ENCODE measurements around the gene GCNT4.

GCNT4 gene

DNA sequence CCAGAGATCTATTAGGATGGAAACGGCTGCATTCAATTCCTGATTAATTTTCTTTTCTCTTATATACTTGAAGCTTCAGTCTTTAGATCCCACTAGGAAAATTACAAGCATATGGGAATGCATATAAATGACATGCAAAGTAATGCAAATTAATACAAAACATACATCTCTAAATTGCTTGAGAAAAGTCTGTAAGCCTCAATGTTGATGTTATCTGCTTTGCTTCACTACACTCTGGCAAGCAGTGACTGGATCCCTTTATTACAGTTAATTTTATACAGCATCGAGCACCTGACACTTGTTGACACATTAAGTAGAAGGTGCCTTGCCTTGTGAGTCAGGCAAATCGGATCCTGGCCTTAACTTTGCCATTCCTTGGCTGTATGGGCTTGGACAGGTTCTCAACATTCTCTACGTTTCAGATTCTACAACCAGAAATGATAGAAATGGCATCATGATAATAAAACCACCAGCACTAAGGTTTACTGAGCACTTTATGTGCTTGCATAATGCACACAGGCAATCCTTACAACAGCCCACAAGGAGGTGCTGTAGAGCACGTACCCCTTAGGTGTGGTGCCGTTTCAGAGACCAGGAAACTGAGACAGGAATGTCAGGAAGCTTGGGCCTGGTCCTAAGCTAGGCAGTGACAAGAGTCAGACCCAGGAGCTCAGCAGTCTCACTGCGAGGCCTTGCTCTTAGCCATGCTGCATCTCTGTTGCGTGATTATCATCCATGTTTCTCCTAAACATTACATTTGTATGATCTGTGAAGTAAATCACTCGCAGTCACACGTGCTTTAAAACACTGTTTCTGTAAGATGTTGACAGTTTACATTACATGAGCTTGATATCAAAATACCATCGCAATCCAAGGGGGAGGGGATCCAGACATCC lies 2.7 kb downstream of the GCNT4 start:
- no peak overlapping the region for H3K27ac ChIP-seq
- TF ChIP-seq ZFX (IDR thresholded peaks at IDR 0.05) = no peak
- TF ChIP-seq CTCF (conservative IDR thresholded peaks at IDR 0.05) = peak; percentile 92

GRCh38 chr5:75048457-75048953 lies 3.9 kb downstream of the GCNT4 start:
- H3K27ac ChIP-seq = no peak overlapping the region
- no peak for TF ChIP-seq ZFX (IDR thresholded peaks at IDR 0.05)

GRCh38 chr5:75047356-75047755 lies 5.0 kb downstream of the GCNT4 start:
- no peak for TF ChIP-seq CTCF (conservative IDR thresholded peaks at IDR 0.05)
- no peak for TF ChIP-seq ZFX (IDR thresholded peaks at IDR 0.05)

DNA sequence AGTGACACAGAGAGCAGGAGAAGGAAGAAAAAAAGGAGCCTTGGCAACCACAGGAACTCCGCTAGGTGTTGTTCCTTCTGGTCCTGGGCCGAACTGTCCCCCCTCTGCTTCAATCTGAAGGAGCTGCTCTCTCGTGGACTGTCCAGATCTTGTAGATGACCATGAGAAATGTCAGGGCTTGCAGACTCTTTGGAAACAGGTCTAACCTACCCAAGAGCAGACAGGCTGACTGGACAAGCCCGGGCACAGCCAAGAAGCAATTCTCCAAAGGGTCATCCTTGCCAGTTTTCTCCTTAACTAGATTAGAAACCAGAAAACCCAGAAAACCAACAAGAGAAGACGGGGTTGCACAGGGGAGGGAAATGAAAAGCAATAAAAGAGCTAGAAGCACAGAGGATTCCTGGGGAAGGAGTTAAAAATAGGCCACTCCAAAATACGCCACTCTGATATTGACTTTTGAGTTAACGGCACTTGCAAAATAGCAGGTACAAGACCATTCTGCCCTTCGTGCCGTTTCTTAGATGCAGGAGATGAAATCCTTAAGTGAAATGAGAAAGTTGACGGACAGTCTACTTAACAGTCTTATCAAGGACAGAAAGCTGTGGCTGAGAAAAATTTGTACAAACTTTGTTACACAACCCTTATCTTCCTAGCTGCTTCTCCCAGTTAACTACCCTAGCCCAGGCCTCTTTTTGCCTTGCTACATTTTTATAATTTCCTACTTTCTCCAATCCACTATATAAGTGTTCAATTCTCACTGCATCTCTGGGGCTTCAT lies 5.8 kb downstream of the GCNT4 start:
- H3K27ac ChIP-seq = no peak overlapping the region
- TF ChIP-seq ZFX (IDR thresholded peaks at IDR 0.05) (no peak), CTCF (conservative IDR thresholded peaks at IDR 0.05) (no peak)

More at GRCh38 chr5:75047356-75047755, 5.0 kb downstream of the GCNT4 start:
- no peak overlapping the region for H3K27ac ChIP-seq

DNA sequence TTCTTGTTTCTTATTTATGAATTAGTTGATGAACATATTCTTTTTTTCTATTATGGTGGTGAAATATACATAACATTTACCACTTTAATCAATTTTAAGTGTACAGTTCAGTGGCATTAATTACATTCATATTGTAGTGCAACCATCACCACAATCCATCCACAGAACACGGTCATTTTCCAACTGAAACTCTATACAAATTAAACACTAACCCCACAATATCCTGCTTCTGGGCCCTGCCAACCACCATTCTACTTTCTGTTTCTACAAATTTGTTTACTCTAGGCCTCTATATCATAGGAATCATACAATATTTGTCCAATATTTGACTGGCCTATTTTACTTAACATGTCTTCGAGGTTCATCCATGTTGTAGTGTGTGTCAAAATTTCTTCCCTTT lies 7.3 kb downstream of the GCNT4 start:
- no peak overlapping the region for H3K27ac ChIP-seq
- TF ChIP-seq CTCF (conservative IDR thresholded peaks at IDR 0.05) (no peak), ZFX (IDR thresholded peaks at IDR 0.05) (no peak)

DNA sequence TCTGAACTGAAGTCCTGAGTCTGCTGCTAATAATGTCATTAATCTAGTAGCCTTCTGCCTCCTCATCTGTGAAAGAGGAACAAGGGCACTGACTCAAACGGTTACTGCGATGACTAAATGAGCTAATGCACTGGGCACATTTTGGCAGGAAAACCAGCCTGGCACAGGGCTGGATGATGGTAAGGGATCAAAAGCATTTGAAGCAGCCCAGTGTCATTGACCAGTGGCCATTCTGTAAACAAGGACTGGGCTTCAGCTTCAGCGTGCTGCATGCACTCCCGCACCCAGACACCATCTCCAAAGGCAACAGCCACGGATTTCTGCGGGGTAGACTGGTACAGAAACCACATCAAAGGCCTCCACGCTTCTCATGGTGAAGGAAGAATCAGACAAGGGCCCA lies 8.0 kb downstream of the GCNT4 start:
- H3K27ac ChIP-seq = no peak overlapping the region
- TF ChIP-seq CTCF (conservative IDR thresholded peaks at IDR 0.05) (no peak), ZFX (IDR thresholded peaks at IDR 0.05) (no peak)

DNA sequence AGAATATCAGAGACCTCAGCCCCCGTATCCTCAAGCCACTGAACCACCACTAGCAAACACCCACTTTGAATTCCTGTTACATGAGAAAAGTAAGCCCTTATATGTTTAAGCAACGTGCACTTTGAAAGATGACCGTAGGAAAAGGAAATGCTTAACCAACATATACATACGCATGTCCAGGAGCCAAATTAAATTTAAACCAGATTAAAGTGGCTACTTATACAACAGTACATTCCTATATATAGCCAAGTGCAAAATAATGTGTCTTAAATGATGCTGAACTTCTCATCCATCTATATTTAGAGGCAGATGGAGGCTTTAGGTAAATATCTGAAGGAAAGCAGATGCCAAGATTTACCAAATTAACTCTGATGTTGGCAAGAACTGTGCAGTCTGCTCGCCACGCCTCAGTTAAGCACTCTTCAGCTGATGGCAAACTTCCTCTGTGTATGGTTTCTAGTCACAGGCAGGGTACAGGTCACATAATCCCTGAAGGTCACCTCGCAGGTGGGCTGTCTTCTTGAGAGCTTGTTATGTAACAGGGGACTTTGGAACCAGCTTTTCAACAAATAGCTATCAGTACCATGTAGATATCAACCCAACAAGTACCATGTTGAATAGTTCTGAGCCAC lies 8.6 kb downstream of the GCNT4 start:
- no peak overlapping the region for H3K27ac ChIP-seq
- TF ChIP-seq CTCF (conservative IDR thresholded peaks at IDR 0.05) (no peak), ZFX (IDR thresholded peaks at IDR 0.05) (no peak)
